Mesodermal cell (in vitro differentiated cells): ENCODE results near the gene RGP1.
A peak's percentile ranks its signal among the peaks of the same experiment; 100 is the strongest.

Source experiments
- H3K27ac ChIP-seq: 2 replicates; pipeline ENCODE4 v1.7.0; 2013; ENCODE audit warnings: mild to moderate bottlenecking, low read depth, low read length, moderate library complexity; ENCODE audit not compliant: severe bottlenecking
- H3K36me3 ChIP-seq: 2 replicates; pipeline ENCODE4 v1.7.1; 2013; ENCODE audit warnings: mild to moderate bottlenecking, low read length, moderate library complexity; ENCODE audit not compliant: control insufficient read depth, insufficient read depth
- H3K4me1 ChIP-seq: one replicate; pipeline ENCODE4 v1.7.1; 2013; ENCODE audit warnings: mild to moderate bottlenecking, low read length; ENCODE audit not compliant: insufficient read depth, control insufficient read depth, poor library complexity, severe bottlenecking
- H3K4me3 ChIP-seq: 2 replicates; pipeline ENCODE4 v1.7.0; 2013; ENCODE audit warnings: low read length, control low read depth, mild to moderate bottlenecking; ENCODE audit not compliant: insufficient read depth, poor library complexity, severe bottlenecking; ENCODE audit errors: extremely low read depth
- H3K9me3 ChIP-seq: 2 replicates; pipeline ENCODE4 v1.7.1; 2013; ENCODE audit warnings: mild to moderate bottlenecking, low read length, moderate library complexity; ENCODE audit not compliant: control insufficient read depth
- WGBS, 2 experiments: methylation state at CpG; one replicate each; pipeline ENCODE4 v1.1.5; 2013; ENCODE audit warnings: missing lambda C conversion rate in 2 of 2; ENCODE audit not compliant: insufficient coverage in 2 of 2; 5-methylcytosine and 5-hydroxymethylcytosine counted together

Gene RGP1

GRCh38 chr9:35732800-35733541 is 16.1 kb upstream of the RGP1 start:
- peak overlapping the region; percentile 91 for H3K27ac ChIP-seq
- peaks cover 45% of the 10 kb centered on the region for H3K4me1 ChIP-seq
- no peaks in the 10 kb centered on the region for H3K9me3 ChIP-seq
- WGBS, 2 experiments = 0 to 2% methylated on average over 6 to 7 of the region's 14 CpGs
- H3K4me3 ChIP-seq = peak overlapping the region; percentile 94
- peaks cover 38% of the 10 kb centered on the region for H3K36me3 ChIP-seq

GRCh38 chr9:35734096-35734495 is 15.0 kb upstream of the RGP1 start:
- Histone ChIP-seq H3K4me3 (peak overlapping the region; percentile 94), H3K36me3 (peaks cover 49% of the 10 kb centered on the region), H3K9me3 (no peaks in the 10 kb centered on the region), H3K27ac (no peak overlapping the region), H3K4me1 (peaks cover 37% of the 10 kb centered on the region)
- 100% methylated on average over 1 of the region's 3 CpGs; no CpG with 5 or more reads in 1 of the 2 experiments for WGBS, 2 experiments

- no peaks in the 10 kb centered on the region for H3K9me3 ChIP-seq
- H3K36me3 ChIP-seq = peaks cover 70% of the 10 kb centered on the region
- peaks cover 20% of the 10 kb centered on the region for H3K4me1 ChIP-seq
- no peak overlapping the region for H3K4me3 ChIP-seq
- H3K27ac ChIP-seq = peak overlapping the region; percentile 75
- WGBS, 2 experiments = 51 to 62% methylated on average over 4 of the region's 5 CpGs
Measured at GRCh38 chr9:35736201-35736633, 12.9 kb upstream of the RGP1 start.

- WGBS, 2 experiments = 94 to 95% methylated on average over 5 to 7 of the region's 7 CpGs
- Histone ChIP-seq H3K27ac (no peak overlapping the region), H3K36me3 (peaks cover 78% of the 10 kb centered on the region), H3K4me3 (no peak overlapping the region), H3K9me3 (no peaks in the 10 kb centered on the region), H3K4me1 (peaks cover 20% of the 10 kb centered on the region)
Measured at GRCh38 chr9:35737143-35737542, 11.9 kb upstream of the RGP1 start.

- WGBS, 2 experiments = 80 to 88% methylated on average over 3 of the region's 4 CpGs
- H3K4me3 ChIP-seq = no peak overlapping the region
- no peaks in the 10 kb centered on the region for H3K9me3 ChIP-seq
- peaks cover 20% of the 10 kb centered on the region for H3K4me1 ChIP-seq
- peaks cover 89% of the 10 kb centered on the region for H3K36me3 ChIP-seq
- no peak overlapping the region for H3K27ac ChIP-seq
Measured at GRCh38 chr9:35738186-35738585, 10.9 kb upstream of the RGP1 start.

GRCh38 chr9:35738924-35739323 is 10.2 kb upstream of the RGP1 start:
- H3K9me3 ChIP-seq = no peaks in the 10 kb centered on the region
- WGBS, 2 experiments = 97 to 100% methylated on average over 3 to 4 of the region's 7 CpGs
- H3K36me3 ChIP-seq = peaks cover 94% of the 10 kb centered on the region
- no peak overlapping the region for H3K4me3 ChIP-seq
- no peak overlapping the region for H3K27ac ChIP-seq
- H3K4me1 ChIP-seq = peaks cover 14% of the 10 kb centered on the region

- H3K36me3 ChIP-seq = peaks cover 94% of the 10 kb centered on the region
Measured at GRCh38 chr9:35740243-35740642, 8.8 kb upstream of the RGP1 start.

GRCh38 chr9:35741740-35742139 is 7.3 kb upstream of the RGP1 start:
- peaks cover 98% of the 10 kb centered on the region for H3K36me3 ChIP-seq
- no peaks in the 10 kb centered on the region for H3K9me3 ChIP-seq
- no peak overlapping the region for H3K27ac ChIP-seq
- H3K4me1 ChIP-seq = peaks cover 16% of the 10 kb centered on the region
- no peak overlapping the region for H3K4me3 ChIP-seq
- WGBS, 2 experiments = 90 to 99% methylated on average over 6 of the region's 7 CpGs

More at GRCh38 chr9:35740243-35740642, 8.8 kb upstream of the RGP1 start:
- no peak overlapping the region for H3K27ac ChIP-seq
- H3K4me3 ChIP-seq = no peak overlapping the region
- 93 to 100% methylated on average over 4 of the region's 6 CpGs for WGBS, 2 experiments
- H3K9me3 ChIP-seq = no peaks in the 10 kb centered on the region
- peaks cover 19% of the 10 kb centered on the region for H3K4me1 ChIP-seq

GRCh38 chr9:35743452-35743851 is 5.6 kb upstream of the RGP1 start:
- Histone ChIP-seq H3K4me3 (no peak overlapping the region), H3K36me3 (peaks cover 88% of the 10 kb centered on the region), H3K27ac (peak overlapping the region; percentile 75), H3K9me3 (no peaks in the 10 kb centered on the region), H3K4me1 (peaks cover 23% of the 10 kb centered on the region)
- 93 to 100% methylated on average over 2 of the region's 2 CpGs for WGBS, 2 experiments

GRCh38 chr9:35743880-35744518 is 5.1 kb upstream of the RGP1 start:
- H3K4me1 ChIP-seq = peaks cover 23% of the 10 kb centered on the region
- WGBS, 2 experiments = 94 to 98% methylated on average over 5 to 6 of the region's 8 CpGs
- H3K9me3 ChIP-seq = no peaks in the 10 kb centered on the region
- no peak overlapping the region for H3K4me3 ChIP-seq
- H3K27ac ChIP-seq = peak overlapping the region; percentile 75
- H3K36me3 ChIP-seq = peaks cover 83% of the 10 kb centered on the region

- peak overlapping the region; percentile 89 for H3K4me3 ChIP-seq
- peaks cover 28% of the 10 kb centered on the region for H3K4me1 ChIP-seq
- peaks cover 67% of the 10 kb centered on the region for H3K36me3 ChIP-seq
- no peak overlapping the region for H3K27ac ChIP-seq
- no peaks in the 10 kb centered on the region for H3K9me3 ChIP-seq
- WGBS, 2 experiments = 88 to 100% methylated on average over 1 of the region's 1 CpG
Measured at GRCh38 chr9:35745569-35745968, 3.5 kb upstream of the RGP1 start.
